PC-3 (cell line): ENCODE measurements around the gene CD40.
"Not testable (repeated sequence)": the region's sequence is repeated elsewhere in the genome, so short reads cannot be mapped to it uniquely, and the experiment has no call there.

Experiments used
- EZH2 ChIP-seq: fragments of 300-600 bp; sonication (generic); IDR thresholded peaks from one replicate; pipeline ENCODE4 v1.6.1; 2017; ENCODE audit warnings: antibody characterized with exemption, mild to moderate bottlenecking, low read length; ENCODE audit not compliant: unreplicated experiment
- TF ChIP-seq, protein P1 (sequence below): fragments of 300-600 bp; sonication (generic); conservative IDR thresholded peaks from 2 replicates; pipeline ENCODE4 v1.5.1; 2017; ENCODE audit warnings: antibody characterized with exemption, low read depth, mild to moderate bottlenecking, low read length

GRCh38 chr20:46100444-46100843 lies 17.7 kb upstream of the CD40 start:
- TF ChIP-seq EZH2 = not testable (repeated sequence)
- TF ChIP-seq, protein P1, sequence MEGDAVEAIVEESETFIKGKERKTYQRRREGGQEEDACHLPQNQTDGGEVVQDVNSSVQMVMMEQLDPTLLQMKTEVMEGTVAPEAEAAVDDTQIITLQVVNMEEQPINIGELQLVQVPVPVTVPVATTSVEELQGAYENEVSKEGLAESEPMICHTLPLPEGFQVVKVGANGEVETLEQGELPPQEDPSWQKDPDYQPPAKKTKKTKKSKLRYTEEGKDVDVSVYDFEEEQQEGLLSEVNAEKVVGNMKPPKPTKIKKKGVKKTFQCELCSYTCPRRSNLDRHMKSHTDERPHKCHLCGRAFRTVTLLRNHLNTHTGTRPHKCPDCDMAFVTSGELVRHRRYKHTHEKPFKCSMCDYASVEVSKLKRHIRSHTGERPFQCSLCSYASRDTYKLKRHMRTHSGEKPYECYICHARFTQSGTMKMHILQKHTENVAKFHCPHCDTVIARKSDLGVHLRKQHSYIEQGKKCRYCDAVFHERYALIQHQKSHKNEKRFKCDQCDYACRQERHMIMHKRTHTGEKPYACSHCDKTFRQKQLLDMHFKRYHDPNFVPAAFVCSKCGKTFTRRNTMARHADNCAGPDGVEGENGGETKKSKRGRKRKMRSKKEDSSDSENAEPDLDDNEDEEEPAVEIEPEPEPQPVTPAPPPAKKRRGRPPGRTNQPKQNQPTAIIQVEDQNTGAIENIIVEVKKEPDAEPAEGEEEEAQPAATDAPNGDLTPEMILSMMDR = not testable (repeated sequence)
